Neural cell (in vitro differentiated cells): Measurements from ENCODE around the gene FRMPD4. TPM values are rescaled to one million over a fixed set of nuclear protein-coding genes. Genes with fewer than 3 reads are reported as not detected.

Experiments used
- H2AFZ ChIP-seq: fragments of 200-600, 300-800 bp; sonication (generic), shearing (Covaris generic); 2 replicates; pipeline ENCODE4 v1.6.0; 2014; ENCODE audit warnings: low read depth, mild to moderate bottlenecking, antibody characterized with exemption, low read length, moderate library complexity
- H3F3A ChIP-seq: fragments of 200-600 bp; shearing (Covaris generic); 2 replicates; pipeline ENCODE4 v1.6.1; 2016; ENCODE audit warnings: mild to moderate bottlenecking, moderate library complexity, mixed read lengths, antibody characterized with exemption, low read length; ENCODE audit not compliant: insufficient read depth, poor library complexity, severe bottlenecking
- H3K27ac ChIP-seq: fragments of 200-600, 300-800 bp; sonication (generic), shearing (Covaris generic); 2 replicates; pipeline ENCODE4 v1.5.1; 2014; ENCODE audit warnings: mild to moderate bottlenecking, low read length, moderate library complexity
- H3K27me3 ChIP-seq: fragments of 300-800, 200-600 bp; sonication (generic), shearing (Covaris generic); 2 replicates; pipeline ENCODE4 v1.6.0; 2014; ENCODE audit warnings: mild to moderate bottlenecking, low read depth, low read length, moderate library complexity; ENCODE audit not compliant: insufficient read depth
- H3K36me3 ChIP-seq: fragments of 300-800, 200-600 bp; sonication (generic), shearing (Covaris generic); 2 replicates; pipeline ENCODE4 v1.5.1; 2014; ENCODE audit warnings: mild to moderate bottlenecking, antibody characterized with exemption, low read length, moderate library complexity; ENCODE audit not compliant: insufficient read depth
- H3K4me2 ChIP-seq: fragments of 300-800, 200-600 bp; sonication (generic), shearing (Covaris generic); 2 replicates; pipeline ENCODE4 v1.6.0; 2014; ENCODE audit warnings: mild to moderate bottlenecking, low read length
- H3K4me3 ChIP-seq: fragments of 300-800, 200-600 bp; sonication (generic), shearing (Covaris generic); 2 replicates; pipeline ENCODE4 v1.5.1; 2014; ENCODE audit warnings: mild to moderate bottlenecking, low read length, moderate library complexity
- H3K79me2 ChIP-seq: fragments of 200-600 bp; shearing (Covaris generic); replicated peaks from 2 replicates; pipeline ENCODE4 v1.6.0; 2014; ENCODE audit warnings: mild to moderate bottlenecking, low read length, moderate library complexity; ENCODE audit not compliant: insufficient read depth
- H3K9ac ChIP-seq: fragments of 300-800, 200-600 bp; sonication (generic), shearing (Covaris generic); 2 replicates; pipeline ENCODE4 v1.6.1; 2016; ENCODE audit warnings: mild to moderate bottlenecking, low read length, mixed read lengths
- H3K9me2 ChIP-seq: fragments of 200-600 bp; shearing (Covaris generic); 2 replicates; pipeline ENCODE4 v1.6.1; 2016; ENCODE audit warnings: mild to moderate bottlenecking, low read length, mixed read lengths; ENCODE audit not compliant: insufficient read depth
- H3K9me3 ChIP-seq: fragments of 200-600, 300-800 bp; sonication (generic), shearing (Covaris generic); 2 replicates; pipeline ENCODE4 v1.6.1; 2016; ENCODE audit warnings: mild to moderate bottlenecking, mixed run types, low read length, moderate library complexity, mixed read lengths
- H4K20me1 ChIP-seq: fragments of 200-600 bp; shearing (Covaris generic); 2 replicates; pipeline ENCODE4 v1.6.1; 2016; ENCODE audit warnings: mild to moderate bottlenecking, mixed run types; ENCODE audit not compliant: insufficient read depth
- CTCF ChIP-seq: fragments of 450-650 bp; IDR thresholded peaks from 2 replicates; pipeline ENCODE4 v1.5.1; 2014; ENCODE audit warnings: antibody characterized with exemption, mild to moderate bottlenecking, moderate library complexity; ENCODE audit not compliant: poor library complexity, severe bottlenecking
- EP300 ChIP-seq: fragments of 450-650 bp; conservative IDR thresholded peaks from 2 replicates; pipeline ENCODE4 v1.6.1; 2014; ENCODE audit warnings: antibody characterized with exemption, mild to moderate bottlenecking, moderate library complexity; ENCODE audit not compliant: poor library complexity, severe bottlenecking
- EZH2 ChIP-seq: fragments of 200-600, 300-800 bp; shearing (Covaris generic), sonication (generic); IDR thresholded peaks from 2 replicates; pipeline ENCODE4 v1.6.1; 2014; ENCODE audit warnings: antibody characterized with exemption, low read length, borderline replicate concordance, mild to moderate bottlenecking; ENCODE audit not compliant: insufficient read depth, poor library complexity, severe bottlenecking
- MXI1 ChIP-seq: fragments of 450-650 bp; conservative IDR thresholded peaks from 2 replicates; pipeline ENCODE4 v1.6.1; 2014; ENCODE audit warnings: antibody characterized with exemption, mild to moderate bottlenecking; ENCODE audit not compliant: poor library complexity, severe bottlenecking
- POLR2AphosphoS5 ChIP-seq: IDR thresholded peaks from 2 replicates; pipeline ENCODE4 v1.6.1; 2012
- RAD21 ChIP-seq: fragments of 450-650 bp; conservative IDR thresholded peaks from 2 replicates; pipeline ENCODE4 v1.6.1; 2014; ENCODE audit warnings: antibody characterized with exemption, mild to moderate bottlenecking, moderate library complexity
- REST ChIP-seq: IDR thresholded peaks from 2 replicates; pipeline ENCODE4 v1.6.1; 2012; ENCODE audit warnings: borderline replicate concordance
- SMC3 ChIP-seq: fragments of 450-650 bp; conservative IDR thresholded peaks from 2 replicates; pipeline ENCODE4 v1.6.1; 2014; ENCODE audit warnings: antibody characterized with exemption, mild to moderate bottlenecking, moderate library complexity; ENCODE audit not compliant: poor library complexity
- TAF1 ChIP-seq: IDR thresholded peaks from 2 replicates; pipeline ENCODE4 v1.6.1; 2012; ENCODE audit warnings: low read depth
- polyA plus RNA-seq: library from polyadenylated mRNA; depleted of rRNA; stranded (reverse); fragments of >200 nt; gene quantifications from 2 replicates; pipeline ENCODE4 v1.2.3, GENCODE V29; 2014

The FRMPD4 gene
- polyA plus RNA-seq, 1 donor from 2014 or later = 1.2 TPM

GRCh38 chrX:12753366-12753765 is 615.1 kb downstream of the FRMPD4 start:
- H3K9me3 ChIP-seq = no peaks in the 10 kb centered on the region
- no peak overlapping the region for H2AFZ ChIP-seq
- no peaks in the 10 kb centered on the region for H3K79me2 ChIP-seq
- no peak overlapping the region for H3K4me3 ChIP-seq
- H3K27ac ChIP-seq = no peak overlapping the region
- H3K27me3 ChIP-seq = no peaks in the 10 kb centered on the region
- H3K9me2 ChIP-seq = no peaks in the 10 kb centered on the region
- H3K9ac ChIP-seq = no peak overlapping the region
- H3F3A ChIP-seq = no peaks in the 10 kb centered on the region
- no peaks in the 10 kb centered on the region for H3K36me3 ChIP-seq
- H4K20me1 ChIP-seq = no peaks in the 10 kb centered on the region
- TF ChIP-seq REST = no peak
- TF ChIP-seq MXI1 = no peak
- TF ChIP-seq POLR2AphosphoS5 = no peak
- no peak for TF ChIP-seq RAD21
- TF ChIP-seq TAF1 = no peak
- TF ChIP-seq EZH2 = no peak
- TF ChIP-seq SMC3 = no peak
- H3K4me2 ChIP-seq = no peak overlapping the region

- no peak overlapping the region for H3K9ac ChIP-seq
- H3K4me2 ChIP-seq = no peak overlapping the region
- no peak overlapping the region for H2AFZ ChIP-seq
- no peaks in the 10 kb centered on the region for H4K20me1 ChIP-seq
- H3F3A ChIP-seq = no peaks in the 10 kb centered on the region
- no peaks in the 10 kb centered on the region for H3K9me2 ChIP-seq
- H3K9me3 ChIP-seq = no peaks in the 10 kb centered on the region
- TF ChIP-seq REST (no peak), CTCF (no peak), RAD21 (no peak), EZH2 (no peak), POLR2AphosphoS5 (no peak), MXI1 (no peak), SMC3 (no peak), EP300 (no peak), TAF1 (no peak)
- no peak overlapping the region for H3K4me3 ChIP-seq
- no peaks in the 10 kb centered on the region for H3K36me3 ChIP-seq
- H3K27ac ChIP-seq = no peak overlapping the region
- no peaks in the 10 kb centered on the region for H3K79me2 ChIP-seq
- no peaks in the 10 kb centered on the region for H3K27me3 ChIP-seq
These were observed 620.0 kb downstream of the FRMPD4 start for GRCh38 chrX:12758291-12758690.
